Testis (tissue), 2 donors: ENCODE results near the gene MRPS27.

Source experiments
- POLR2A ChIP-seq: fragments of 450-650 bp; IDR thresholded peaks from one replicate; pipeline ENCODE4 v1.6.1; 2017; ENCODE audit warnings: antibody characterized with exemption, mild to moderate bottlenecking, moderate library complexity
- TF ChIP-seq, protein P1 (sequence below), 3 experiments: fragments of 450-650 bp in 2 of 3; fragments of 200-600 bp in 1 of 3; sonication (generic) in 1 of 3; IDR thresholded peaks; one replicate each; pipeline ENCODE4 v1.5.1; 2016 to 2019; ENCODE audit warnings: antibody characterized with exemption in 3 of 3, mild to moderate bottlenecking in 2 of 3, moderate library complexity in 1 of 3

DNA sequence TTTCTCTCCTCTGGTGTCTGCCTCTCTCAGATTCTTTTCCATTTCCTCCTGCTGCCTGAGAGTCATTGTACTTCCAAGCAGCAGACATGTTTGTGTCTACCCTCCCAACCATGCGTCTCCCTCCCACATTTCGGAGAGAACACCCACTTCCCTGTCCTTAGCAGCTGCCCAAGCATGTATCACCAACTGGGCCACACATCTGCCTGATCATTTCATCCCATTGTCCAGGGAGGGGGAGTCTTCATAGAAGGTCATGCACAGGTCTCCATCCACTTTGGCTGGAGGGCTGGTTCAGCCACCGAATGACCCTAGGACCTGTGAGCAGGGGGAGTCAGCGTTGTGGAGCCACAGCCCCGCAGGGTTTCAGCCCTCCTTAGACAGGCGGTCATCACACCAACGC, 137.4 kb downstream of the MRPS27 start:
- no peak for TF ChIP-seq POLR2A
- TF ChIP-seq, protein P1, sequence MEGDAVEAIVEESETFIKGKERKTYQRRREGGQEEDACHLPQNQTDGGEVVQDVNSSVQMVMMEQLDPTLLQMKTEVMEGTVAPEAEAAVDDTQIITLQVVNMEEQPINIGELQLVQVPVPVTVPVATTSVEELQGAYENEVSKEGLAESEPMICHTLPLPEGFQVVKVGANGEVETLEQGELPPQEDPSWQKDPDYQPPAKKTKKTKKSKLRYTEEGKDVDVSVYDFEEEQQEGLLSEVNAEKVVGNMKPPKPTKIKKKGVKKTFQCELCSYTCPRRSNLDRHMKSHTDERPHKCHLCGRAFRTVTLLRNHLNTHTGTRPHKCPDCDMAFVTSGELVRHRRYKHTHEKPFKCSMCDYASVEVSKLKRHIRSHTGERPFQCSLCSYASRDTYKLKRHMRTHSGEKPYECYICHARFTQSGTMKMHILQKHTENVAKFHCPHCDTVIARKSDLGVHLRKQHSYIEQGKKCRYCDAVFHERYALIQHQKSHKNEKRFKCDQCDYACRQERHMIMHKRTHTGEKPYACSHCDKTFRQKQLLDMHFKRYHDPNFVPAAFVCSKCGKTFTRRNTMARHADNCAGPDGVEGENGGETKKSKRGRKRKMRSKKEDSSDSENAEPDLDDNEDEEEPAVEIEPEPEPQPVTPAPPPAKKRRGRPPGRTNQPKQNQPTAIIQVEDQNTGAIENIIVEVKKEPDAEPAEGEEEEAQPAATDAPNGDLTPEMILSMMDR (IDR thresholded peaks at IDR 0.05), result no peak
